Endothelial cell of umbilical vein (primary cell): ENCODE data around the gene ACVR2B. TPM values are rescaled to one million over a fixed set of nuclear protein-coding genes. Genes with fewer than 3 reads are reported as not detected.

ENCODE experiments used
- BruUV-seq: library from RNA; stranded (reverse); fragments of 400-500 nt; replicated peaks from 2 replicates; lab custom pipeline; 2021; lab: Mats Ljungman, UMichigan
- CTCF ChIA-PET: fragments of 300-600, 350-600 bp; sonication (Branson Sonifier 250); formaldehyde crosslinking; loops from one replicate; lab custom pipeline; 2021; ENCODE audit warnings: antibody characterized with exemption, inconsistent platforms; lab: Charles Lee
- POLR2A ChIA-PET: fragments of 300-600, 350-600 bp; sonication (Branson Sonifier 250); formaldehyde crosslinking; loops from one replicate; lab custom pipeline; 2021; ENCODE audit warnings: antibody characterized with exemption, inconsistent platforms; lab: Charles Lee
- DNase-seq: peaks from one replicate; pipeline ENCODE4 v3.0.0-alpha.2; 2011; ENCODE audit warnings: low read depth, low spot score
- FAIRE-seq: peaks from 2 replicates; lab custom pipeline; 2011; peaks lifted over from hg19 to GRCh38; lab: Jason Lieb, UNC
- H2AFZ ChIP-seq: 2 replicates; pipeline ENCODE4 v1.6.0; 2012; ENCODE audit warnings: low read depth, low read length, control low read depth, inconsistent platforms
- H3K27ac ChIP-seq: 2 replicates; pipeline ENCODE4 v1.5.1; 2011; ENCODE audit warnings: low read depth, mild to moderate bottlenecking, control low read depth, low read length, moderate library complexity; ENCODE audit not compliant: insufficient read depth
- H3K27me3 ChIP-seq, 2 experiments: 2 replicates each; pipeline versions ENCODE4 v1.6.0 to v1.6.1; 2011; ENCODE audit warnings: low read length in 2 of 2, mixed read lengths in 1 of 2; ENCODE audit not compliant: control insufficient read depth in 2 of 2, insufficient read depth in 2 of 2
- H3K36me3 ChIP-seq, 2 experiments: 2 replicates in 1 of 2; 3 replicates in 1 of 2; pipeline ENCODE4 v1.5.1; 2011; ENCODE audit warnings: low read length in 2 of 2, mild to moderate bottlenecking in 1 of 2, moderate library complexity in 1 of 2; ENCODE audit not compliant: control insufficient read depth in 2 of 2, insufficient read depth in 2 of 2; ENCODE audit errors: extremely low read depth in 1 of 2
- H3K4me1 ChIP-seq: 3 replicates; pipeline ENCODE4 v1.5.1; 2011; ENCODE audit warnings: mild to moderate bottlenecking, low read length; ENCODE audit not compliant: control insufficient read depth, insufficient read depth; ENCODE audit errors: extremely low read depth
- H3K4me2 ChIP-seq: 2 replicates; pipeline ENCODE4 v1.6.1; 2011; ENCODE audit warnings: low read length, control low read depth, mixed read lengths; ENCODE audit not compliant: insufficient read depth
- H3K4me3 ChIP-seq, 3 experiments: fragments of 200-600 bp in 1 of 3; sonication (generic), shearing (Covaris generic) in 1 of 3; replicated peaks in 1 of 3; 2 replicates each; pipeline ENCODE4 v1.5.1; 2011 to 2016; ENCODE audit warnings: control low read depth in 3 of 3, low read length in 3 of 3, mild to moderate bottlenecking in 2 of 3, inconsistent platforms in 1 of 3, low read depth in 1 of 3, moderate library complexity in 1 of 3; ENCODE audit not compliant: insufficient read depth in 1 of 3
- H3K79me2 ChIP-seq: 2 replicates; pipeline ENCODE4 v1.6.0; 2012; ENCODE audit warnings: low read length, inconsistent platforms; ENCODE audit not compliant: control insufficient read depth, insufficient read depth
- H3K9ac ChIP-seq: replicated peaks from 2 replicates; pipeline ENCODE3; 2011; ENCODE audit warnings: low read length, control low read depth; ENCODE audit not compliant: insufficient read depth; ENCODE audit errors: extremely low read depth
- H3K9me1 ChIP-seq: replicated peaks from 3 replicates; pipeline ENCODE4 v1.6.0; 2011; ENCODE audit warnings: mild to moderate bottlenecking, low read length; ENCODE audit not compliant: control insufficient read depth, insufficient read depth; ENCODE audit errors: extremely low read depth
- H3K9me3 ChIP-seq: replicated peaks from 2 replicates; pipeline ENCODE4 v1.5.1; 2012; ENCODE audit warnings: low read length, inconsistent platforms; ENCODE audit not compliant: control insufficient read depth, insufficient read depth
- H4K20me1 ChIP-seq: replicated peaks from 2 replicates; pipeline ENCODE3; 2011; ENCODE audit warnings: mild to moderate bottlenecking, low read length; ENCODE audit not compliant: control insufficient read depth, insufficient read depth; ENCODE audit errors: extremely low read depth
- CTCF ChIP-seq, 2 donors: IDR thresholded peaks; 1 replicate in 1 of 2; 2 replicates in 1 of 2; pipeline ENCODE4 v1.5.1; 2011; ENCODE audit warnings: low read length in 2 of 2, mild to moderate bottlenecking in 2 of 2, moderate library complexity in 2 of 2, control low read depth in 1 of 2, inconsistent platforms in 1 of 2, low read depth in 1 of 2; ENCODE audit not compliant: insufficient read depth in 1 of 2; ENCODE audit errors: extremely low read depth in 1 of 2
- EZH2 ChIP-seq: IDR thresholded peaks from 2 replicates; pipeline ENCODE4 v1.6.1; 2012; ENCODE audit warnings: borderline replicate concordance, low read depth, mild to moderate bottlenecking, moderate library complexity, low read length, inconsistent platforms; ENCODE audit not compliant: severe bottlenecking
- FOS ChIP-seq: IDR thresholded peaks from 2 replicates; pipeline ENCODE4 v1.6.1; 2011; ENCODE audit warnings: mild to moderate bottlenecking, low read length, moderate library complexity, borderline replicate concordance; ENCODE audit not compliant: insufficient read depth
- GATA2 ChIP-seq: IDR thresholded peaks from 2 replicates; pipeline ENCODE4 v1.7.0; 2011; ENCODE audit warnings: low read depth, mild to moderate bottlenecking, moderate library complexity, mixed read lengths, low read length; ENCODE audit not compliant: insufficient read length, insufficient read depth
- JUN ChIP-seq: IDR thresholded peaks from 2 replicates; pipeline ENCODE4 v1.6.1; 2011; ENCODE audit warnings: borderline replicate concordance, low read depth; ENCODE audit not compliant: insufficient read length, insufficient read depth
- MAX ChIP-seq: IDR thresholded peaks from 2 replicates; pipeline ENCODE4 v1.6.1; 2011; ENCODE audit not compliant: insufficient read depth, insufficient read length
- MYC ChIP-seq: IDR thresholded peaks from one replicate; pipeline ENCODE4 v1.6.1; 2011; ENCODE audit warnings: mild to moderate bottlenecking, low read depth, low read length
- POLR2AphosphoS5 ChIP-seq: IDR thresholded peaks from 2 replicates; pipeline ENCODE4 v1.6.1; 2012; ENCODE audit warnings: low read depth, mild to moderate bottlenecking, control low read depth, low read length, moderate library complexity; ENCODE audit not compliant: insufficient read depth
- dilution Hi-C: fragments of 300-500 bp; cut with MboI; formaldehyde crosslinking; loops from one replicate; pipeline ENCODE4 v1.15.0; 2019; ENCODE audit warnings: low sequenced_read_pairs; ENCODE audit not compliant: extremely low pct_ligation_motif_present
- intact Hi-C: fragments of 100-400 bp; cut with micrococcal nuclease; formaldehyde crosslinking; loops from one replicate; pipeline ENCODE4 v1.10.0; 2022
- polyA plus RNA-seq, 4 experiments: library from polyadenylated mRNA; depleted of rRNA in 3 of 4; stranded (reverse) in 3 of 4; unstranded in 1 of 4; fragments of >200 nt; gene quantifications; 2 replicates each; pipeline versions ENCODE4 v1.2.1 to v1.2.3, GENCODE V29; 2011 to 2012; ENCODE audit warnings: missing spikeins in 1 of 4
- total RNA-seq: library from RNA; stranded (reverse); gene quantifications from 2 replicates; pipeline ENCODE4 v1.2.3, GENCODE V29; 2021

ACVR2B gene
- total and polyA plus RNA-seq, 2 donors (not counting 3 experiments of a cell fraction or from before 2014, with no cell fraction given) = 2.0 to 4.9 TPM

GRCh38 chr3:38511546-38511945 lies 57.9 kb downstream of the ACVR2B start:
- POLR2A ChIA-PET = no interaction called here
- no peaks in the 10 kb centered on the region for H3K4me1 ChIP-seq
- peaks cover 3 to 12% of the 10 kb centered on the region in 2 experiments for H3K36me3 ChIP-seq
- dilution Hi-C loops = no loop called here
- H3K4me3 ChIP-seq = no peak overlapping the region
- H3K9me3 ChIP-seq = no peaks in the 10 kb centered on the region
- DNase-seq (no peak), FAIRE-seq (peak; percentile 42)
- intact Hi-C loops = no loop called here
- no peaks in the 10 kb centered on the region for H4K20me1 ChIP-seq
- CTCF ChIA-PET = interaction anchor here (1.0 kb wide), 1 partner anchor 10 kb away, joined by 8 read pairs; no protein-coding TSS in a partner anchor
- BruUV-seq = no TSS peak
- no peaks in the 10 kb centered on the region for H3K27me3 ChIP-seq
- no peak overlapping the region for H3K9ac ChIP-seq
- H3K4me2 ChIP-seq = no peak overlapping the region
- no peak overlapping the region for H2AFZ ChIP-seq
- H3K27ac ChIP-seq = no peak overlapping the region
- H3K9me1 ChIP-seq = no peaks in the 10 kb centered on the region
- H3K79me2 ChIP-seq = no peaks in the 10 kb centered on the region
- no peak for TF ChIP-seq FOS
- TF ChIP-seq CTCF (IDR thresholded peaks at IDR 0.05; ENCODE audit: extremely low read depth in 1 of 2, insufficient read depth in 1 of 2, low read depth in 1 of 2, low read length in 2 of 2) = no peak
- TF ChIP-seq EZH2 = no peak
- TF ChIP-seq MYC = no peak
- no peak for TF ChIP-seq POLR2AphosphoS5
- no peak for TF ChIP-seq MAX
- TF ChIP-seq JUN = no peak
- no peak for TF ChIP-seq GATA2
